Right lobe of liver (tissue), 4 donors: ENCODE data around the gene SLC7A5.
"Not testable (repeated sequence)": the region's sequence is repeated elsewhere in the genome, so short reads cannot be mapped to it uniquely, and the experiment has no call there.

Experiments used
- POLR2A ChIP-seq: fragments of 450-650 bp; IDR thresholded peaks from one replicate; pipeline ENCODE4 v1.6.1; 2017; ENCODE audit warnings: antibody characterized with exemption, mild to moderate bottlenecking
- TF ChIP-seq, protein P1 (sequence below), 4 donors: fragments of 200-600 bp in 3 of 4; fragments of 450-650 bp in 1 of 4; IDR thresholded peaks; one replicate each; pipeline versions ENCODE4 v1.5.1 to v1.8.0; 2016 to 2022; ENCODE audit warnings: antibody characterized with exemption in 4 of 4, mild to moderate bottlenecking in 2 of 4
- donor health status: DM: no; HTN: no; CAD: no.
- donor health status: DM: no; HTN: no; CAD: no.
- donor health status: DM: no; HTN: yes; CAD: no.

GRCh38 chr16:87788730-87789436, 80.4 kb downstream of the SLC7A5 start:
- TF ChIP-seq POLR2A = not testable (repeated sequence)
- TF ChIP-seq, protein P1, sequence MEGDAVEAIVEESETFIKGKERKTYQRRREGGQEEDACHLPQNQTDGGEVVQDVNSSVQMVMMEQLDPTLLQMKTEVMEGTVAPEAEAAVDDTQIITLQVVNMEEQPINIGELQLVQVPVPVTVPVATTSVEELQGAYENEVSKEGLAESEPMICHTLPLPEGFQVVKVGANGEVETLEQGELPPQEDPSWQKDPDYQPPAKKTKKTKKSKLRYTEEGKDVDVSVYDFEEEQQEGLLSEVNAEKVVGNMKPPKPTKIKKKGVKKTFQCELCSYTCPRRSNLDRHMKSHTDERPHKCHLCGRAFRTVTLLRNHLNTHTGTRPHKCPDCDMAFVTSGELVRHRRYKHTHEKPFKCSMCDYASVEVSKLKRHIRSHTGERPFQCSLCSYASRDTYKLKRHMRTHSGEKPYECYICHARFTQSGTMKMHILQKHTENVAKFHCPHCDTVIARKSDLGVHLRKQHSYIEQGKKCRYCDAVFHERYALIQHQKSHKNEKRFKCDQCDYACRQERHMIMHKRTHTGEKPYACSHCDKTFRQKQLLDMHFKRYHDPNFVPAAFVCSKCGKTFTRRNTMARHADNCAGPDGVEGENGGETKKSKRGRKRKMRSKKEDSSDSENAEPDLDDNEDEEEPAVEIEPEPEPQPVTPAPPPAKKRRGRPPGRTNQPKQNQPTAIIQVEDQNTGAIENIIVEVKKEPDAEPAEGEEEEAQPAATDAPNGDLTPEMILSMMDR (IDR thresholded peaks at IDR 0.05) = not testable (repeated sequence)
